Caki2 (cell line): ENCODE measurements around the gene AOC3. TPM values are rescaled to one million over a fixed set of nuclear protein-coding genes. Genes with fewer than 3 reads are reported as not detected.
"Not testable (repeated sequence)": the region's sequence is repeated elsewhere in the genome, so short reads cannot be mapped to it uniquely, and the experiment has no call there.

Source experiments
- DNase-seq: peaks from one replicate; pipeline ENCODE4 v3.0.0-alpha.2; 2015; ENCODE audit warnings: low read depth
- in situ Hi-C: cut with HindIII; loops from 2 replicates; pipeline ENCODE4 v1.10.0; 2016; ENCODE audit warnings: low sequenced_read_pairs, low pct_unique_long_range_greater_than_20kb, mixed read lengths
- total RNA-seq: library from RNA; depleted of rRNA; stranded (reverse); fragments of >200 nt; shearing (Covaris generic); gene quantifications from 2 replicates; pipeline ENCODE4 v1.2.3, GENCODE V29; 2014; ENCODE audit warnings: low replicate concordance

Gene AOC3
- total RNA-seq, 1 experiment from 2014 or later: 0.17 TPM

DNA sequence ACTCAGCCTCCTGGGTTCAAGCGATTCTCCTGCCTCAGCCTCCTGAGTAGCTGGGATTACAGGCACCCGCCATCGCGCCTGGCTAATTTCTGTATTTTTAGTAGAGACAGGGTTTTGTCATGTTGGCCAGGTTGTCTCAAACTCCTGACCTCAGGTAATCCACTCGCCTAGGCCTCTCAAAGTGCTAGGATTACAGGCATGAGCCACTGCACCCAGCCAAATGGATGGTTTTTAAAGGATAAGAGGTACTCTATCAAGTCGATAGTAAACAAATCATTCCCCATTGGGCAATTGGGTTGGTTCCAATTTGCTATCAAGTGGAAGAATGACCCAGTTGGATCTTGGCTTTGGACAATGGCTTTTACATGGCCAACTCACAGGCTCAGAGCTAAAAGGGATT lies 30.7 kb downstream of the AOC3 start:
- not testable (repeated sequence) for DNase-seq

GRCh38 chr17:42882166-42882565 lies 31.2 kb downstream of the AOC3 start:
- DNase-seq: no peak
- in situ Hi-C loops: no loop called here

More for the DNA sequence above, 30.7 kb downstream of the AOC3 start:
- in situ Hi-C loops: not testable (repeated sequence)

GRCh38 chr17:42883802-42884558 lies 33.0 kb downstream of the AOC3 start:
- in situ Hi-C loops: no loop called here
- peak; percentile 89 for DNase-seq

DNA sequence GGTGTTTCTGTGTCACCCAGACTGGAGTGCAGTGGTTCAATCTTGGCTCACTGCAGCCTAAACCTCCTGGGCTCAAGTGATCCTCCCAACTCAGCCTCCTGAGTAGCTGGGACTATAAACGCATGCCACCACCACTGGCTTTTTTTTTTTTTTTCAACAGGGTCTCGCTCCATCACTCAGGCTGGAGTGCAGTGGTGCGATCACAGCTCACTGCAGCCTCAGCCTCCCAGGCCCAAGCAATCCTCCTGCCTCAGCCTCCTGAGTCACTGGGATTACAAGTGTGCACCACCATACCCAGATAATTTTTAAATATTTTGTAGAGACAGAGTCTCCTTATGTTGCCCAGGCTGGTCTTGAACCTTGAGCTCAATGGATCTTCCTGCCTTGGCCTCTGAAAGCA lies 34.8 kb downstream of the AOC3 start:
- in situ Hi-C loops: not testable (repeated sequence)

DNA sequence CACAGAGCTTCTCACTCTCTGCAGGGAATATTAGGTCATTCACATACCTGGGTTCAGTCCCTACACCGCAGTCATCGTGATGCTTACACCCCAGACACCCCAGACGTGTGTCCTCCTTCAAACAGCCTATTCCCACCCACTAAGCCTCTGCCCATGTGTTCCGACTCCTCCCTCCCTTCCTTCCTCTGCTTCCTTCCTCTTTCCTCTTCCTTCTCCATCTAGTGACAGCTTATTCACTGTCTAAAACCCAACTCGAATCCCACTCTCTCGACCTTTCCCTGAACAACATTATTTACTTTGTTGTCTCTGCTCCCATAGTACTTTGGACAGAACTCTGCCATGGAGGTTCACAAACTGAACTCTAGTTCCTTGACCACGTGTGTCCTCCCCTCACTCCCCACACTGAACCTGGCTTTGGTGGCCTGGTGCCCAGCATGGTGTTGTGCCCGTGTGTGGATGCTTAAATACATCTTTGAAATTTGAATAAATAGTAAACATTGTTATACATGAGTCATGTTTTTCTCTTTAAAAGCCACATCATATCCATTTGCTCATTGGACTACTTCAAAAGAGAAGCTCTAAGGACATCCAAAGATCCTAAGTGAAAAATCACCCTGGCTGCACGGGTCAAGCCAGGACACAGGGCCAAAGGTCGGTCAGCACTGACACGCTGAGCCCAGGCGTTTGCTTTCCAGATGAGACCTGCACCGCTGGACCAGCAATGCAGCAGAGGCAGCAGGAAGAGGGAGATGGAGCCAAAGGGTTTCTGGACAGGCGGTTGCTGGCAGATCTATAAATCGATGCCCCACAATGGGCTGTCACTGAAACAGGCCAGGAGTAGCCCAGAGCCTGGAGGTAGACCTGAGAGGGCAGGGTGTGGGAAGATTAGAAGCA lies 35.5 kb downstream of the AOC3 start:
- in situ Hi-C loops: no loop called here
- no peak for DNase-seq

More for the DNA sequence above, 34.8 kb downstream of the AOC3 start:
- DNase-seq: not testable (repeated sequence)

- in situ Hi-C loops: no loop called here
Measured at GRCh38 chr17:42889809-42890208, 38.8 kb downstream of the AOC3 start.

DNA sequence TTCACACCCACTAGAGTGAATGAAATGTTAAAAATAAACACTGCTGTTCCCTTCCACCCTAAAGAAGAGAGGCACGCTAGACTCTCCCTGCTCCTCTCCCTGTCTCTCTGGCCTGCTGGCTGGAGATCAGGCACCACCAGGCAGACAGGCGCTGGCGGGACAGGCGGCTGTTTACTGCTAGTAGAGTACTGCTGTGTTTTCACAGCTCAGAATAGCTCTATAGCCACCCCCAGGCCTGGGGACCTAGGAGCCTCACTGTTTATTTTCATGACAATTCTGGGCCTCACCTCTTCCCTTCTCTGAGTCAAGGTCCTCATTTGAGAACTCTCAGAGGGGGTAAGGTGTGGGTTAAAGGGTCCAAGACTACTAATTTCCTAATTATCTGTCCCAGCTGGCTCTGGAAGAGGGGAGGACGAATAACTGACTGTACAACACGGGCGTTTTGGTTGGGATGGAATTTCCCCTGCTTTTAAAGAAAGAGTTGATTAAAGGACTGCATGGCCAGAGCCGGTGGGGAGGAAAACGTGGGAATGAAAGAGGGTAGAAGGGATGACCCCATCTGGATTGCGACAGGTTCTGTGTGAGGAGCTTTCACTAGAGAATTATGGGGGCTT lies 40.6 kb downstream of the AOC3 start:
- DNase-seq: peak; percentile 18
- in situ Hi-C loops: no loop called here

More at GRCh38 chr17:42889809-42890208, 38.8 kb downstream of the AOC3 start:
- no peak for DNase-seq

- in situ Hi-C loops: no loop called here
- no peak for DNase-seq
Measured at GRCh38 chr17:42893359-42893758, 42.4 kb downstream of the AOC3 start.

DNA sequence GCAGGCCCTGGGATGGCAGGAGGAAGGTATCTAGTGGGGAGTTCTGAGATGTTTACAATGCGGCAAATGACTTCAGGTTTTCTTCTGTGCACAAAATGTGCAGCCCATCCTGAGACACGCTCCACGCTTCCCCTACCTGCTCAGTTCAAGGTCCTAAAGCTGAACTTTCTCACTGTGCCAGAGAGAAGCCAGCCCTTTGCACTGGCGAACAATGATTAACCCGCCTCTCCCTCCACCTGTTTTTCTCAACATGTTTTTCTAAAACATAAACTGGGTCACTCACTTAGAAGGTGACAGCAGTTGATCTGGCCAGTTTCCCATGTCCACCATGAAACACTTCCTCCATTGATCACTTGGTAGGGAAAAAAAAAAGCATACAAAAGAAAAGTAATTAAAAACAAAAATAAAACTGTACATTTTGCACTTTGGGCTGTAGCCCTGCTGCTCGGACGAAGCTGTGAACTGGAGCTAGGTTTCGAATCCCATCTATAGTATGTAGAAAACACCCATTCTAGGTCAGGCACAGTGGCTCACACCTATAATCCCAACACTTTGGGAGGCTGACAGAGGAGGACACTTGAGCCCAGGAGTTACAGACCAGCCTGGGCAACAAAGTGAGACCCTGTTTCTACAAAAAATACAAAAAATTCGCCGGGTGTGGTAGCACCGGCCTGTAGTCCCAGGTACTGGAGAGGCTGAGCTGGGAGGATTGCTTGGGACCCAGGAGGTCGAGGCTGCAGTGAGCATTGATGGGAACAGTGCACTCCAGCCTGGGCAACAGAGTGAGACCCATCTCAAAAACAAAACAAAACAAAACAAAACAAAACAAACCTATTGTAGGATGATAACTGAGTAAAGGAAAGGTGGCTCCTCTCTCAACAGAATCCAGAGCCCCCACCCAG lies 43.5 kb downstream of the AOC3 start:
- in situ Hi-C loops: no loop called here
- peak; percentile 62 for DNase-seq

- in situ Hi-C loops: no loop called here
- peak; percentile 61 for DNase-seq
Measured at GRCh38 chr17:42895185-42895555, 44.2 kb downstream of the AOC3 start.

- in situ Hi-C loops: no loop called here
- DNase-seq: no peak
Measured at GRCh38 chr17:42898147-42898811, 47.3 kb downstream of the AOC3 start.

GRCh38 chr17:42899981-42900380 lies 49.0 kb downstream of the AOC3 start:
- DNase-seq, in situ Hi-C loops: not testable (repeated sequence)

DNA sequence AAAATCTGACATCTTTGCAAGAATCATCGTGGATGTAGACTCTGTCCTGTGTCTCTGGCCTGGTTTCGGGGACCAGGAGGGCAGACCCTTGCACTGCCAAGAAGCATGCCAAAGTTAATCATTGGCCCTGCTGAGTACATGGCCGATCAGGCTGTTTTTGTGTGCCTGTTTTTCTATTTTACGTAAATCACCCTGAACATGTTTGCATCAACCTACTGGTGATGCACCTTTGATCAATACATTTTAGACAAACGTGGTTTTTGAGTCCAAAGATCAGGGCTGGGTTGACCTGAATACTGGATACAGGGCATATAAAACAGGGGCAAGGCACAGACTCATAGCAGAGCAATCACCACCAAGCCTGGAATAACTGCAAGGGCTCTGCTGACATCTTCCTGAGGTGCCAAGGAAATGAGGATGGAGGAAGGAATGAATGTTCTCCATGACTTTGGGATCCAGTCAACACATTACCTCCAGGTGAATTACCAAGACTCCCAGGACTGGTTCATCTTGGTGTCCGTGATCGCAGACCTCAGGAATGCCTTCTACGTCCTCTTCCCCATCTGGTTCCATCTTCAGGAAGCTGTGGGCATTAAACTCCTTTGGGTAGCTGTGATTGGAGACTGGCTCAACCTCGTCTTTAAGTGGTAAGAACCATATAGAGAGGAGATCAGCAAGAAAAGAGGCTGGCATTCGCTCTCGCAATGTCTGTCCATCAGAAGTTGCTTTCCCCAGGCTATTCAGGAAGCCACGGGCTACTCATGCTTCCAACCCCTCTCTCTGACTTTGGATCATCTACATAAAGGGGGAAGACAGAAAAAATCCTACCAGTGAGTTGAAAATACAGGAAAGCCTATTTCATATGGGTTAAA lies 49.7 kb downstream of the AOC3 start, which contains the start of gene G6PC1:
Gene G6PC1 (plus strand): TSS at position 340 of the 872 bp plus-strand sequence. CDS start 78 bp downstream, at position 418.
- in situ Hi-C loops: no loop called here
- DNase-seq: no peak

- no peak for DNase-seq
- in situ Hi-C loops: no loop called here
Measured at GRCh38 chr17:42901535-42902229, 50.7 kb downstream of the AOC3 start.

DNA sequence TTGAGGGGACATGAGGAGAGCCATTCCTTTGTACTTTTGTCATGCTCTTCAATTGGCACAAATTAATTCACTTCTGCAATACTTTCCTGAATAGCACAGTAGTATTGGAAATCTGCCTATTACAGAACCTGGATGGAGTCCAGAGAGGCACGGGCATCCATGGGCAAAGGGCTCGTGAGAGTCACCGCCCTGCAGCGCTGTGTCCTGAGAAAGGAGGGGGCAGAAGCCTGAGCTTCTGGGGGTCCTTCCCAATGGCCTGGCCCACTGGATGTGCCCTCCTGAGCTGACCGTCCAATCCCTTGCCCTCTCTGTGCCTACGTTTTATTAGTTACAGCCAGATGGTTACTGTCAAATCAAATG lies 53.1 kb downstream of the AOC3 start:
- in situ Hi-C loops: no loop called here
- DNase-seq: no peak
